Osteocyte (in vitro differentiated cells): ENCODE results near the gene SPATA12. TPM values are rescaled to one million over a fixed set of nuclear protein-coding genes. Genes with fewer than 3 reads are reported as not detected.

Experiments
- DNase-seq: peaks from one replicate; pipeline ENCODE4 v3.0.0; 2021; ENCODE audit warnings: mixed read lengths; ENCODE audit not compliant: unreplicated experiment; ENCODE audit errors: extremely low spot score
- H3K27ac Mint-ChIP-seq: one replicate; pipeline ENCODE4 v1.8.0; 2021; ENCODE audit warnings: mild to moderate bottlenecking, mixed read lengths; ENCODE audit not compliant: unreplicated experiment
- H3K27me3 Mint-ChIP-seq: one replicate; pipeline ENCODE4 v1.8.0; 2021; ENCODE audit warnings: mixed read lengths; ENCODE audit not compliant: unreplicated experiment
- H3K36me3 Mint-ChIP-seq: one replicate; pipeline ENCODE4 v1.8.0; 2021; ENCODE audit warnings: mixed read lengths; ENCODE audit not compliant: unreplicated experiment
- H3K4me1 Mint-ChIP-seq: one replicate; pipeline ENCODE4 v1.8.0; 2021; ENCODE audit warnings: mixed read lengths; ENCODE audit not compliant: unreplicated experiment
- H3K4me3 Mint-ChIP-seq: one replicate; pipeline ENCODE4 v1.8.0; 2021; ENCODE audit warnings: mild to moderate bottlenecking, moderate library complexity, mixed read lengths; ENCODE audit not compliant: unreplicated experiment
- H3K9me3 Mint-ChIP-seq: one replicate; pipeline ENCODE4 v1.8.0; 2021; ENCODE audit warnings: mixed read lengths; ENCODE audit not compliant: unreplicated experiment
- CTCF ChIP-seq: fragments of 200-600 bp; sonication (generic); IDR thresholded peaks from 2 replicates; pipeline ENCODE4 v1.5.0; 2021; ENCODE audit warnings: antibody characterized with exemption, mild to moderate bottlenecking, moderate library complexity
- long read RNA-seq: library from polyadenylated mRNA; unstranded; transcript quantifications from one replicate; pipeline ENCODE4 v2.0.0, GENCODE V29; 2021
- total RNA-seq: library from RNA; stranded (reverse); gene quantifications from 2 replicates; pipeline ENCODE4 v1.2.1, GENCODE V29; 2021

SPATA12 gene, protein sequence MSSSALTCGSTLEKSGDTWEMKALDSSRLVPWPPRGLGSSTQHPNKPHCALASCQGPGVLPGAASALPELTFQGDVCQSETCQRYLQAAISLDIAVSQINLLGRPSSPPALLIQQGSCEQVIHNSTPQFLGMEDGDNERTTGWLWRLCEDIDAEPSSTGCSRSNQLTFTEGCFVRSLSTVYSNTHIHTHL
- not detected in 2 replicates for total RNA-seq
- long read RNA-seq: 0 reads

GRCh38 chr3:57060089-57060821 is at the start of gene SPATA12:
Gene SPATA12 (plus strand): TSS chr3:57060664. CDS start chr3:57073695, 13,031 bp downstream.
- H3K36me3 Mint-ChIP-seq: no peaks in the 10 kb centered on the region
- H3K27ac Mint-ChIP-seq: peak within 1 kb of the TSS; percentile 29
- TF ChIP-seq CTCF: no peak
- DNase-seq: peak; percentile 85
- no peak within 1 kb of the TSS for H3K4me3 Mint-ChIP-seq
- no peaks in the 10 kb centered on the region for H3K9me3 Mint-ChIP-seq
- peaks cover 7% of the 10 kb centered on the region for H3K4me1 Mint-ChIP-seq
- no peaks in the 10 kb centered on the region for H3K27me3 Mint-ChIP-seq

DNA sequence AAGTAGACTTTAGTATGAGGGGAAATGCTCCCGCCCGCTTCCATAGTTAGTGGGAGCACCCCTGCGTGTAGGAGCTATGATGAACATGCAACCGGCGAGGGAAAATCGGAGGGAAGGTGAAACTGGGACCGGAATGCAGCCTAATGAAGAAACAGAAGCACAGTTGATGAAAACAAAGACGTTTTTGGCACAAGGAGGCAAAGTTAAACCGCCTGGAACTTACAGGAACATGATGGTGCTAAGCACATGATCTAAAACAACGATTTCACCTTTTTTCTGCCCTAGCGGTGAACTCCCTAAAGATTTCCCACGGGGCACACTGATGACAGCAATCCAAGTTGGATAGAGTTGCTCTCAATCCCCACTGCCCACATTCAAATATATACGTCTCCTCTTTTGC is 49.4 kb upstream of the SPATA12 start:
- Mint-ChIP-seq H3K4me3 (no peak overlapping the region), H3K27me3 (no peaks in the 10 kb centered on the region), H3K9me3 (no peaks in the 10 kb centered on the region), H3K27ac (no peak overlapping the region), H3K4me1 (peaks cover 24% of the 10 kb centered on the region), H3K36me3 (no peaks in the 10 kb centered on the region)
- TF ChIP-seq CTCF: no peak
- DNase-seq: no peak

DNA sequence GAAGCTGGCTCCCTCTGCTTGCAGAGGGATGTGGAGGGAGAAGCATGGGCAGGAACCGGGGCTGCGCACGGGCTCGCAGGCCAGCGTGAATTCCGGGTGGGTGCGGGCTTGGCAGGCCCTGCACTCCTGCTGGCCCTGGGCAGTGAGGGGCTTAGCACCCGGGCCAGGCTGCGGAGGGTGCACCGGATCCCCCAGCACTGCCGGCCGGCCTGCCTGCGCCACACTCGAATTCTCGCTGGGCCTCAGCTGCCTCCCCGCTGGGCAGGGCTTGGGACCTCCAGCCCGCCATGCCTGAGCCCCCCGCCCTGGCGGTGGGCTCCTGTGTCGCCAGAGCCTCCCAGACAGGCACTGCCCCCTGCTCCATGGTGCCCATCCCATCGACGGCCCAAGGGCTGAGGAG is 47.6 kb upstream of the SPATA12 start:
- Mint-ChIP-seq H3K9me3 (no peaks in the 10 kb centered on the region), H3K27me3 (no peaks in the 10 kb centered on the region), H3K4me3 (no peak overlapping the region), H3K27ac (no peak overlapping the region), H3K36me3 (no peaks in the 10 kb centered on the region), H3K4me1 (peaks cover 20% of the 10 kb centered on the region)
- DNase-seq: no peak
- TF ChIP-seq CTCF: no peak

- TF ChIP-seq CTCF: no peak
- Mint-ChIP-seq H3K27ac (no peak overlapping the region), H3K9me3 (no peaks in the 10 kb centered on the region), H3K36me3 (no peaks in the 10 kb centered on the region), H3K4me1 (peaks cover 14% of the 10 kb centered on the region), H3K27me3 (no peaks in the 10 kb centered on the region), H3K4me3 (no peak overlapping the region)
- no peak for DNase-seq
Measured at GRCh38 chr3:57015350-57015729, 45.1 kb upstream of the SPATA12 start.

DNA sequence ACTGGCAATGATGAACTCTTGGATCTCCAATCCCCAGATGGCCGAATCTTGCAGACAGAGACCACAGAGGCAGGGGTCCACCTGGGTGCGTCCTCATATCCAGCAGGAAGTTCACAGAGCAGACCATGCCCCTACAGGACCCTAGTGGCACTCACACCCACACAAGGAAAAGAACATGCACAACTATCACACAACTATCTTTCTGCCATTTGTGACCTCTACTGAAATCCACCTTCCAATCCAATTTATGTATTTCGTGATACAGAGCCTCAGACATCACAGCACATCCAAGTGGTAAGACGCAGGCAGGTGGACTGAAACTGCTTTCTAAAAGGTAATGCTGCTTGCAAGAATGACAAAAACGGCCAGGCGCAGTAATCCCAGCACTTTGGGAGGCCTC is 44.6 kb upstream of the SPATA12 start:
- Mint-ChIP-seq H3K4me1 (peaks cover 14% of the 10 kb centered on the region), H3K9me3 (no peaks in the 10 kb centered on the region), H3K27ac (no peak overlapping the region), H3K36me3 (no peaks in the 10 kb centered on the region), H3K4me3 (no peak overlapping the region), H3K27me3 (no peaks in the 10 kb centered on the region)
- no peak for TF ChIP-seq CTCF
- DNase-seq: no peak
